Transverse colon (tissue), 4 donors: Measurements from ENCODE around the gene CDH26.

Source experiments
- CTCF ChIP-seq, 5 experiments: fragments of 200-600 bp in 3 of 5; fragments of 450-650 bp in 2 of 5; sonication (generic) in 3 of 5; IDR thresholded peaks; 1 replicate in 2 of 5; 2 replicates in 3 of 5; pipeline ENCODE4 v1.5.1; 2016 to 2017; ENCODE audit warnings: antibody characterized with exemption in 5 of 5, inconsistent platforms in 3 of 5, mild to moderate bottlenecking in 2 of 5, moderate library complexity in 1 of 5
- EP300 ChIP-seq: sonication (generic); formaldehyde crosslinking; IDR thresholded peaks from one replicate; pipeline ENCODE4 v1.6.1; 2017; ENCODE audit warnings: antibody characterized with exemption, low read depth
- POLR2A ChIP-seq: fragments of 450-650 bp; IDR thresholded peaks from one replicate; pipeline ENCODE4 v1.6.1; 2016; ENCODE audit warnings: antibody characterized with exemption, mild to moderate bottlenecking, moderate library complexity
- POLR2AphosphoS5 ChIP-seq, 3 donors: sonication (generic); formaldehyde crosslinking; IDR thresholded peaks; one replicate each; pipeline ENCODE4 v1.6.1; 2016; ENCODE audit warnings: antibody characterized with exemption in 3 of 3

GRCh38 chr20:59983076-59983475 is 24.9 kb downstream of the CDH26 start:
- TF ChIP-seq POLR2A, result no peak
- no peak for TF ChIP-seq CTCF (IDR thresholded peaks at IDR 0.05)
- TF ChIP-seq POLR2AphosphoS5 (IDR thresholded peaks at IDR 0.05), result no peak
- no peak for TF ChIP-seq EP300
